GM19467 (cell line): Measurements from ENCODE around the gene MUC15.
"Not testable (repeated sequence)": the region's sequence is repeated elsewhere in the genome, so short reads cannot be mapped to it uniquely, and the experiment has no call there.

Experiments used
- ATAC-seq: cut with Tn5 transposase; IDR thresholded peaks from one replicate; pipeline ENCODE4 v1.9.1; 2021; ENCODE audit warnings: mild to moderate bottlenecking, moderate library complexity; ENCODE audit not compliant: unreplicated experiment

MUC15 gene, protein sequence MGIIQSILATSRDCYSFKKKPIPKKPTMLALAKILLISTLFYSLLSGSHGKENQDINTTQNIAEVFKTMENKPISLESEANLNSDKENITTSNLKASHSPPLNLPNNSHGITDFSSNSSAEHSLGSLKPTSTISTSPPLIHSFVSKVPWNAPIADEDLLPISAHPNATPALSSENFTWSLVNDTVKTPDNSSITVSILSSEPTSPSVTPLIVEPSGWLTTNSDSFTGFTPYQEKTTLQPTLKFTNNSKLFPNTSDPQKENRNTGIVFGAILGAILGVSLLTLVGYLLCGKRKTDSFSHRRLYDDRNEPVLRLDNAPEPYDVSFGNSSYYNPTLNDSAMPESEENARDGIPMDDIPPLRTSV

GRCh38 chr11:26571861-26572654 lies at the start of gene MUC15:
MUC15 (minus strand) TSS chr11:26572263; CDS start chr11:26567094, 5,169 bp downstream.
- no peak for ATAC-seq

GRCh38 chr11:26621132-26621531 lies 49.1 kb upstream of the MUC15 start:
- no peak for ATAC-seq

GRCh38 chr11:26620282-26621045 lies 48.4 kb upstream of the MUC15 start:
- no peak for ATAC-seq

DNA sequence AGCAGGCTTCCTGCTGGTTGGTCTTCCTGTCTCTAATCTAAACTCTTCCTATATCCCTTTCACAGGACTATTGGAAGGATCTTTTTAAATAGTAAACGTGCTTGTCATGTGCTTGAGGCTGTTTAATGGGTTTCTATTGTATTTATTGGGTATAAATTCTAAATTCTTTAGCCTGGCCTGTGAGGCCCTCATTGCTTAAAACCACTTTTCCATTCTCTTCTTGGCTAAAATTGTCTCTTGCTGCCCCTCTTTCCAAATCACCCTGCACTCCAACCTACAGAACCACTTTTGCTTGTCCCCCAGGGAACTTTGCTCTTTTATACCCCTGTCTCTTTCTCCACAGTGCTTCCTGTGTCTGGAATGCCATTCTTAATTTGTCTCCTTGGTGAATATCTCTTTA lies 46.4 kb upstream of the MUC15 start:
- no peak for ATAC-seq

GRCh38 chr11:26613759-26614158 lies 41.7 kb upstream of the MUC15 start:
- no peak for ATAC-seq

GRCh38 chr11:26608507-26609146 lies 36.6 kb upstream of the MUC15 start:
- no peak for ATAC-seq

DNA sequence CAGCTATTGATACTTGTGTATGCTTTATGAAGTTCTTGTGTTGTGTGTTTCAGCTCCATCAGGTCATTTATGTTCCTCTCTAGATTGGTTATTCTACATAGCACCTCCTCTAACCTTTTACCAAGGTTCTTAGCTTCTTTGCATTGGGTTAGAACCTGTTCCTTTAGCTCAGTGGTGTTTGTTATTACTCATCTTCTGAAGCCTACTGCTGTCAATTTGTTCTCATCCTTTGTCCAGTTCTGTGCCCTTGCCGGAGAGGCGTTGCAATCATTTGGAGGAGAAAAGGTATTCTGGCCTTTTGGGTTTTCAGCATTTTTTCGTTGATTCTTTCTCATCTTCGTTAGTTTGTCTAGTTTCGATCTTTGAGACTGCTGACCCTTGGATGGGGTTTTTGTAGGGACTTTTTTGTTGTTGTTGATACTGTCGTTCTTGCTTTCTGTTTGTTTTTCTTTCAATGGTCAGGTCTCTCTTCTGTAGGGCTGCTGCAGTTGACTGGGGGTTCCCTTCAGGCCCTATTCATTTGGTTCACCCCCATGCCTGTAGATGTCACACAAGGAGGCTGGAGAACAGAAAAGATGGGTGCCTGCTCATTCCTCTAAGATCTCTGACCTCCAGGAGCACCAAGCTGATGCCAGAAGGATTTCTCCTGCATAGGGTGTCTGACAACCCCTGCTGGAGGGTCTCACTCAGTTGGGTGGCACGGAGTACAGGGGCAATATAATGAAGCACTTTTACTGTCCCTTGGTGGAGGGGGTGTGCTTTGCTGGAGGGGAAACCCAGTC lies 35.9 kb upstream of the MUC15 start:
- no peak for ATAC-seq

DNA sequence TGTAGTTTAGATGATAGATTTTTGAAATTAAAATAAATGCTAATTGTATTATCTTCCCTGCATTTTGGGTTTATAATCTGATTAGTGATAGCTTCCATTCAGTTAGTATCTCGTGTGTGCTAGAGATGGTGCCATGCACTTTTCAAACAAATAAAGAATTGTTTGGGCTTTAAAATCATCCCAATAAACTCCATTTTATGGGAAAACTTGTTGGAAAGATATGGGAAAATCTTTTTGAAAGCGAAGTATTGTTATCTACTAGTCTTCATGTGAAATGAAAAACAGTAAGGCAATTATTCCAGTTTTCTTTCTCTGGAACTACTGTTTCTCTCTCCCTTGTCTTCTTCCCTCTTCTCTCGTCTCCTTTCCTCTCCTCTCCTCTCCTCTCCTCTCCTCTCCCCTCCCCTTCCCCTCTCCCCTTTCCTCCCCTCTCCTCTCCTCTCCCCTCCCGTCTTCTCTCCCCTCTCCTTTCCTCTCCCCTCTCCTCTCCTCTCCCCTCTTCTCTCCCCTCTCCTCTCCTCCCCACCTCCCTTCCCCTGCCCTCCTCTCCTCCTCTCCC lies 27.9 kb upstream of the MUC15 start:
- ATAC-seq, result no peak

DNA sequence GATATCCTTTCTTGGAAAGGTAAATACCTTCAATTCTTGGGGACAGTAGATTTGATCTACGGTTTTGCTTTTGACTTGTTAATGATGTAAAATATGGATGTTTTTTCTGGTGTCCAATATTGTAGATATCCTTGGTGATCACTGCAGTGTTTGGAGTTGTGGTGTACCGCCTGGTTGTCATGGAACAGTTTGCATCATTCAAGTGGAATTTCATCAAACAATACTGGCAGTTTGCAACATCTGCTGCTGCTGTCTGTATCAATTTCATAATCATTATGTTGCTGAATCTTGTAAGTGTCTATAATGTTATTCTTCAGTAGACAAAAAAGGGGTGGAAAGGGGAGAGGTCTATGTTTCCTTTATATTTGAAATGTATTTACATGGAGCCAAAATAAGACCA lies 27.4 kb upstream of the MUC15 start:
- no peak for ATAC-seq

- no peak for ATAC-seq
Observed at GRCh38 chr11:26597899-26598298, 25.8 kb upstream of the MUC15 start.

DNA sequence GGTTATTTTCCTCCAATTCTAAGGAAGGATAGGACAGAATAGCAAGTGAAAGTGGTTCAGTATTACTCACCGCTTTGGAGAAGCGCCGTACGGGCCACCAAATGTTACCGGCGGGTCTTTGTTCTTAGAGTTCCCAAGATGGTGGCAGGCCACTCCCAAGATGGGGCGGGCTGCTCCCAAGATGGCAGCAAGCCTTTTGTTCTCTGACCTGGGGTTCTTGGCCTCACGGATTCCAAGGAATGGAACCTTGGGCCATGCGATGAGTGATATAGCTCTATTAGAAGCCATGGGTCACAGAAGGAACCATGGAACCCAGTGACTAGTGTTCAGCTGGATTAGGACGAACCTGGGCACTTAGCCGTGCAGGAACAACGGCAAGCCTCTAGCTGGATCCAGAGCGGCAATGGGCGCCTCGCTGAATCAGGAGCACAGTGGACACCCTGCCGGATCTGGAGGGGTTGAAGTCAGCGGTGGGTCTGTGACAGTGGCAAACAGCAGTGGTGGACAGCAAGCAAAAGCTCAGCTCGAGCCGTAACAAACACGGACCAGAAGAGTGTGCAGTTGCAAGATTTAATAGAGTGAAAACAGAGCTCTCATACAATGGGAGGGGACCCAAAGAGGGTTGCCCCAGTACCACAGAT lies 25.1 kb upstream of the MUC15 start:
- ATAC-seq, result not testable (repeated sequence)

DNA sequence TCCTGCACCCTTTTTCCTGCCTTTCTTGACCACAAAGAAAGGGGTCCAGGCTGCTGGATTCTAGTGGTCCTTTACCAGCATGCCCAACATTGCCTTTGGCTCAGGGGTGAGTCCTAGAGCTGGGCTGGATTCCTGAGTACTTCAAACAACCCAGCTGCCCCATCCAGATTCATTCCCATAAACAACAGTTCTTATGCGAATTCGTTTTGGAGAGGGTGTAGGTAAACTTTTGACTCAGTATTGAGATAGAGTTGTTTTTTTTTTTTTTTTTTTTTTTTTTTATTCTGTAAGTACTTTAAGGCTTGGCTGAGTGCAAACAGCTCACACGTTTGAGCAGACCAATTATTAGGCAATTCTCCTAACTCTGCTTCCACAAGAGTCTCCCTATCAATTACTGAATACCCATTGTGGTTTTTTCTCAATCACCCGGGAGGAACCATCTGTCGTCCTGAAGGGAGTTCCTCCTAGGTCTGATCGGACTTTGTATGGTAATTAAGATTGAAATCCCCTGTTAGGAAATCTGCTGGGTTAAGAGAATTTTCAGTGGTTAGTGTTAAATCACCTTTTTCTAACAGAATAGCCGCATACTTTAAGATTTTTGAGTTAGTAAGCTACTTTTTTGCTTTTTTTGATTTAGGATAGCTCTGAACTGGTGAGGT lies 23.3 kb upstream of the MUC15 start:
- ATAC-seq, result not testable (repeated sequence)

DNA sequence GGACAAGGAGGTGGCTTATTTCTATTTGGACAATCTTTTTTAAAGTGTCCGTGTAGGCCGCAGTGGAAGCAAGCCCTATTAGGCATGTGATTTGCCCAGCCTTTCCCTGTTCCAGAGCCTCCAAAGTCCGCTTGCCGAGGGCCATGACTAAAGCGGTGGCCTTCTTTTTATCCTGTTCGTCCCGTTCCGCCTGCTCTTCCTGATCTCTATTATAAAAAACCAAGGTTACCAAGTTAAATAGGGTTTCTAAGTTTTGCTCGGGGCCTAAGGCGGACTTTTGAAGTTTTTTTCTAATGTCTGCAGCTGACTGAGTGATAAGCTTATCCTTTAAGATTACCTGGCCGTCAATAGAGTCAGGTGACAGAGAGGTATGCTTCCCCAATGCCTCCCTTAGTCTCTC lies 21.6 kb upstream of the MUC15 start:
- ATAC-seq, result no peak

DNA sequence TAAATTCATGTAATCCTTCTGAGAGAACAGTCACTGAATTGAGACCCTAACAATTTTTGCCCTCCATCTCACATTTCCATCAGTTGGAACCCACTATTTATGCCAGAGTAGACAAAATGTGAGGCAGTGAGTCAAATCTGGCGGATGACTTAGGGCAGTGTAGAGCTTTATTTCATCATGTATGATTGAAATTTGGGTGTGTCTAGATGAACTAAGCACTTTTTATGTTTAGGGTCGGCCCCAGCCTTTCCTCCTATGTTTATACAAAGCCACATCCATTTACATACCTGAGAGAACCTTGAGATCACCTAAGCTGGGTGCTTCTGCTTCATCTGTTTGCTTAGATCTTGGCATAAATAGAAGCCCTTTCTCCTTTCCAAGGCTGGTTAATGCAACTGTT lies 15.0 kb upstream of the MUC15 start:
- no peak for ATAC-seq

GRCh38 chr11:26584818-26585217 lies 12.8 kb upstream of the MUC15 start:
- no peak for ATAC-seq

DNA sequence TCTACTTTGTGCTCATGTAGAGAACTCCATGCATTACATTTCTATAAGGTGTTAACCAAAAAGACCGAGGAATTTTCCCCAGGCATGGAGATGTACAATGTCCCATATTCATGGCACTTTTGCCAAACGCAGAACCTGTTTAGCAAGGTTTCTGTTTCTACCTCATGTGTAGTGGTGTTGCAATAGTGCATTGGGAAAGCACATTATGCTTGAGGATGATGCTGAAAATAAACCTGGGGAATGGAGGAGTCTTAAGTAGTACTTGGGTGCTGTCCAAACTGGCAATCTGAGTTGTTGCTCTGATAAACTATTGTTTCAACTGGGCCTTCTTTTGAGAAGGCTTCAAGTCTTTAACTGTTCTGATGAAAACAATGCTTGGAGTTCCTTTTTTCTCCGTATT lies 11.5 kb upstream of the MUC15 start:
- no peak for ATAC-seq

- ATAC-seq, result no peak
Observed at GRCh38 chr11:26580929-26581328, 8.9 kb upstream of the MUC15 start.

GRCh38 chr11:26579683-26580082 lies 7.6 kb upstream of the MUC15 start:
- no peak for ATAC-seq
